GM12864 (cell line): ENCODE results near the gene ZNF43.
A peak's percentile ranks its signal among the peaks of the same experiment; 100 is the strongest.
"Not testable (repeated sequence)": the region's sequence is repeated elsewhere in the genome, so short reads cannot be mapped to it uniquely, and the experiment has no call there.

Experiments used
- DNase-seq: peaks from one replicate; pipeline ENCODE4 v3.0.0-alpha.2; 2011; ENCODE audit warnings: low read depth
- H3K4me3 ChIP-seq: 2 replicates; pipeline ENCODE4 v1.5.1; 2011; ENCODE audit warnings: mild to moderate bottlenecking, low read depth, low read length, control low read depth
- CTCF ChIP-seq: IDR thresholded peaks from 2 replicates; pipeline ENCODE4 v1.5.1; 2011; ENCODE audit warnings: low read depth, mild to moderate bottlenecking, moderate library complexity, low read length, control low read depth, inconsistent platforms; ENCODE audit errors: missing control alignments

Gene ZNF43

GRCh38 chr19:21839976-21840375, 4.0 kb upstream of the ZNF43 start:
- no peak for TF ChIP-seq CTCF
- H3K4me3 ChIP-seq = no peak overlapping the region
- DNase-seq = no peak

GRCh38 chr19:21838646-21839045, 2.7 kb upstream of the ZNF43 start:
- TF ChIP-seq CTCF = no peak
- H3K4me3 ChIP-seq = no peak overlapping the region
- no peak for DNase-seq

- H3K4me3 ChIP-seq = peak overlapping the region; percentile 74
- no peak for DNase-seq
- TF ChIP-seq CTCF = no peak
These were observed 563 bp downstream of the ZNF43 start for GRCh38 chr19:21835429-21835809.

- DNase-seq = no peak
- no peak for TF ChIP-seq CTCF
- no peak overlapping the region for H3K4me3 ChIP-seq
These were observed 2.2 kb downstream of the ZNF43 start for GRCh38 chr19:21833733-21834132.

DNA sequence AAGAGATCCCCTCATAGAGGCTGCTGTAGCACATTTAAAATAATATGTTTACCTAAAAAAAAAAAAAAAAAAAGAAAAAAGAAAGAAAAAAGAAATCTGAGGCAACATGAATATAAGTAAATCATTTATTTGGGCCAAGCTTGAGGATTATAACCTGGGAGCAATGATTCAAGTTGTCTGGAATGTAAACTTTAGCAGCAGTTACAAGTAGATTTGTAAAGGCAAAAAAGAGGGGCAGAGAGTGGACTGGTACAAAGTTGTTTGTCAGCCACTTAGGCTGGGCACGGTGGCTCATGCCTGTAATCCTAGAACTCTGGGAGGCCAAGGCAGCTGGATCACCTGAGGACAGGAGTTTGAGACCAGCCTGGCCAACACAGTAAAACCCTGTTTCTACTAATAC, 11.3 kb downstream of the ZNF43 start:
- no peak overlapping the region for H3K4me3 ChIP-seq
- no peak for DNase-seq
- TF ChIP-seq CTCF = no peak

DNA sequence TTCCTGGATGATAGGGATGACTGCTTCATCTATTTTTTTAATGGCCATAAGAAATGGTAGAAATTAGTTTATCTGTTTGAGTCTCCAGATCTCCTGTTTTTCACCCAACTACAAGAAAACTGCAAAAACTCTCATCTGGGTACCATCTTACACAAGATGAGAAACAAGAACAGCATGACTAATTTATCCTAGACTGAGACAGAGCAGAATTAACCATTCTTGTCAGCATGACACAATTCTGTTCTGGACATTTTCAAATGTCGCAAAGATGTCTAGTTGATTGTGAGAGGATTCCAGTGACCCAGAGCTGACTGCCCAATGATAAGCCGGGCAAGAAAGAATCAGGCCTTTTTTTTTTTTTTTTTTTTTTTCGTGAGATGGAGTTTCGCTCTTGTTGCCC, 12.8 kb downstream of the ZNF43 start:
- TF ChIP-seq CTCF = no peak
- no peak overlapping the region for H3K4me3 ChIP-seq
- no peak for DNase-seq

- no peak overlapping the region for H3K4me3 ChIP-seq
- DNase-seq = no peak
- TF ChIP-seq CTCF = no peak
These were observed 23.5 kb downstream of the ZNF43 start for GRCh38 chr19:21812448-21812847.

- H3K4me3 ChIP-seq, DNase-seq: not testable (repeated sequence)
These were observed 27.5 kb downstream of the ZNF43 start for GRCh38 chr19:21808400-21809000.
